Fibroblast of lung (primary cell): Measurements from ENCODE around the gene GALNT7. TPM values are rescaled to one million over a fixed set of nuclear protein-coding genes. Genes with fewer than 3 reads are reported as not detected.

Experiments used
- DNase-seq, 2 donors: peaks; one replicate each; pipeline versions ENCODE4 v3.0.0 to v3.0.0-alpha.2; 2010; ENCODE audit warnings: low read depth in 2 of 2
- H2AFZ ChIP-seq: 2 replicates; pipeline ENCODE4 v1.5.1; 2012; ENCODE audit warnings: low read length, control low read depth, inconsistent platforms
- H3K27ac ChIP-seq: 2 replicates; pipeline ENCODE4 v1.5.1; 2011; ENCODE audit warnings: low read length, control low read depth; ENCODE audit not compliant: insufficient read depth
- H3K27me3 ChIP-seq: 2 replicates; pipeline ENCODE4 v1.5.1; 2011; ENCODE audit warnings: mild to moderate bottlenecking, low read length; ENCODE audit not compliant: control insufficient read depth, insufficient read depth
- H3K36me3 ChIP-seq: 2 replicates; pipeline ENCODE4 v1.5.1; 2011; ENCODE audit warnings: low read length; ENCODE audit not compliant: control insufficient read depth, insufficient read depth
- H3K4me1 ChIP-seq: 2 replicates; pipeline ENCODE4 v1.5.1; 2011; ENCODE audit warnings: low read length; ENCODE audit not compliant: control insufficient read depth, insufficient read depth; ENCODE audit errors: extremely low read depth
- H3K4me2 ChIP-seq: 2 replicates; pipeline ENCODE4 v1.5.1; 2011; ENCODE audit warnings: low read length, control low read depth; ENCODE audit not compliant: insufficient read depth; ENCODE audit errors: extremely low read depth
- H3K4me3 ChIP-seq, 4 experiments: fragments of 200-600 bp in 1 of 4; sonication (generic) in 1 of 4; replicated peaks in 1 of 4; 2 replicates each; pipeline ENCODE4 v1.5.1; 2011 to 2016; ENCODE audit warnings: low read length in 4 of 4, low read depth in 3 of 4, mild to moderate bottlenecking in 3 of 4, control low read depth in 2 of 4, inconsistent platforms in 1 of 4, mixed read lengths in 1 of 4; ENCODE audit not compliant: insufficient read depth in 1 of 4; ENCODE audit errors: control extremely low read depth in 1 of 4
- H3K79me2 ChIP-seq: 2 replicates; pipeline ENCODE4 v1.5.1; 2012; ENCODE audit warnings: mild to moderate bottlenecking, low read length, inconsistent platforms; ENCODE audit not compliant: control insufficient read depth, insufficient read depth
- H3K9ac ChIP-seq: 2 replicates; pipeline ENCODE4 v1.5.1; 2011; ENCODE audit warnings: mild to moderate bottlenecking, low read length, control low read depth; ENCODE audit not compliant: insufficient read depth
- H3K9me3 ChIP-seq: 2 replicates; pipeline ENCODE4 v1.5.1; 2012; ENCODE audit warnings: low read depth, low read length; ENCODE audit not compliant: control insufficient read depth, insufficient read depth
- H4K20me1 ChIP-seq: 2 replicates; pipeline ENCODE4 v1.5.1; 2011; ENCODE audit warnings: low read length; ENCODE audit not compliant: control insufficient read depth, insufficient read depth; ENCODE audit errors: extremely low read depth
- EZH2 ChIP-seq: IDR thresholded peaks from 2 replicates; pipeline ENCODE4 v1.5.1; 2012; ENCODE audit warnings: low read length, control low read depth, mild to moderate bottlenecking; ENCODE audit errors: missing control alignments
- polyA plus RNA-seq, 2 donors: library from polyadenylated mRNA; depleted of rRNA in 1 of 2; stranded (reverse) in 1 of 2; unstranded in 1 of 2; fragments of >200 nt; gene quantifications; 2 replicates each; pipeline ENCODE4 v1.2.1, GENCODE V29; 2011 to 2012; ENCODE audit warnings: missing spikeins in 1 of 2
- total RNA-seq: library from RNA; depleted of rRNA; stranded (reverse); fragments of >200 nt; gene quantifications from 2 replicates; pipeline ENCODE4 v1.2.1, GENCODE V29; 2014
- TF ChIP-seq, protein P1 (sequence below), 2 donors: IDR thresholded peaks in 1 of 2; conservative IDR thresholded peaks in 1 of 2; 1 replicate in 1 of 2; 2 replicates in 1 of 2; pipeline ENCODE4 v1.5.1; 2011 to 2012; ENCODE audit warnings: low read length in 2 of 2, control low read depth in 1 of 2, inconsistent platforms in 1 of 2, low read depth in 1 of 2, mild to moderate bottlenecking in 1 of 2

Gene GALNT7
- total and polyA plus RNA-seq, 2 donors (not counting 1 experiment from before 2014, with no cell fraction given): 40.4 to 45.4 TPM

DNA sequence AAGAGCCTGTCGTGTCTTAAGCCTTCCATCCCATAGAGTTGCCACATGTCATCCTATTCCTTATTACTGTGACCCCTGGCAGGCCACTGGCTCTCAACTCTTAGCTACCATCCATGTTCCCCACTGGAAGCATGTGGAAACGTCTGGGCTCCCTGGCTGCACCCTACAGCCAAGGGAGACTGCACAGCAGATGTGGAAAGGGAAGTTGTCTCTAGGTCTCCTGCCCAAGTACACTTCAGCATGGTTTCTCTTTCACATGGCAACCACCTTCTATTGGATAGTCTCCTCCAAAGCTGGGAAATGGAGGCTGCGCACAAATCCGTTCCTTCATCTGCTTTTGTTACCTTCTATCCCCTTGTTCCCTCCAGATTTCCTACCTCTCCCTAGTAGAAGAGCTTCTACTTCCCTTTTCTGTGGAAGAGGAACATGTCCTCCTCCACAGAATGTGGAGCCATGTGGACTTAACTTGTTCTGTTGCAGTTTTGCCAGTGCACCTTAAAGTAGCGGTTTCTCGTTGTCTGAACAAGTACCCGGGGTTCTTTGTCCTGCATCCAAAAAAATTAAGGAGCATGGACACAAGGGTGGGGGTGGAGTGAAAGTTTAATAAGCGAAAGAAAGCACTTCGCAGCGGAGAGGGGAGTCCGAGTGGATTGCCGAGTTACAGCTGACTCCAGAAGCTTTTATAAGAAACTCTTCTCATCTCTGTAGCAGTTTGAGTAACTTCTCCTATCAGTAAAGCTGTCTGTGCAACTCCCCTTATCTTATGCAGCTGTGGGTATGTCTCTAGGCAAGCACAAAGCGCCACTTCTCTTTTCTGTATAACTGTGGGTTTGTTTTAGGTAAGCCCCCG lies 113.0 kb downstream of the GALNT7 start:
- H3K4me2 ChIP-seq: no peak overlapping the region
- H4K20me1 ChIP-seq: no peaks in the 10 kb centered on the region
- no peaks in the 10 kb centered on the region for H3K9me3 ChIP-seq
- H3K27me3 ChIP-seq: no peaks in the 10 kb centered on the region
- no peak overlapping the region for H3K9ac ChIP-seq
- H2AFZ ChIP-seq: no peak overlapping the region
- TF ChIP-seq, protein P1, sequence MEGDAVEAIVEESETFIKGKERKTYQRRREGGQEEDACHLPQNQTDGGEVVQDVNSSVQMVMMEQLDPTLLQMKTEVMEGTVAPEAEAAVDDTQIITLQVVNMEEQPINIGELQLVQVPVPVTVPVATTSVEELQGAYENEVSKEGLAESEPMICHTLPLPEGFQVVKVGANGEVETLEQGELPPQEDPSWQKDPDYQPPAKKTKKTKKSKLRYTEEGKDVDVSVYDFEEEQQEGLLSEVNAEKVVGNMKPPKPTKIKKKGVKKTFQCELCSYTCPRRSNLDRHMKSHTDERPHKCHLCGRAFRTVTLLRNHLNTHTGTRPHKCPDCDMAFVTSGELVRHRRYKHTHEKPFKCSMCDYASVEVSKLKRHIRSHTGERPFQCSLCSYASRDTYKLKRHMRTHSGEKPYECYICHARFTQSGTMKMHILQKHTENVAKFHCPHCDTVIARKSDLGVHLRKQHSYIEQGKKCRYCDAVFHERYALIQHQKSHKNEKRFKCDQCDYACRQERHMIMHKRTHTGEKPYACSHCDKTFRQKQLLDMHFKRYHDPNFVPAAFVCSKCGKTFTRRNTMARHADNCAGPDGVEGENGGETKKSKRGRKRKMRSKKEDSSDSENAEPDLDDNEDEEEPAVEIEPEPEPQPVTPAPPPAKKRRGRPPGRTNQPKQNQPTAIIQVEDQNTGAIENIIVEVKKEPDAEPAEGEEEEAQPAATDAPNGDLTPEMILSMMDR (conservative IDR thresholded peaks at IDR 0.05 in 1 of 2, IDR thresholded peaks at IDR 0.05 in 1 of 2; ENCODE audit: low read depth in 1 of 2, low read length in 2 of 2): no peak
- TF ChIP-seq EZH2: no peak
- no peak for DNase-seq
- no peak overlapping the region for H3K4me3 ChIP-seq
- H3K36me3 ChIP-seq: no peaks in the 10 kb centered on the region
- H3K27ac ChIP-seq: no peak overlapping the region
- no peaks in the 10 kb centered on the region for H3K79me2 ChIP-seq
- H3K4me1 ChIP-seq: no peaks in the 10 kb centered on the region

DNA sequence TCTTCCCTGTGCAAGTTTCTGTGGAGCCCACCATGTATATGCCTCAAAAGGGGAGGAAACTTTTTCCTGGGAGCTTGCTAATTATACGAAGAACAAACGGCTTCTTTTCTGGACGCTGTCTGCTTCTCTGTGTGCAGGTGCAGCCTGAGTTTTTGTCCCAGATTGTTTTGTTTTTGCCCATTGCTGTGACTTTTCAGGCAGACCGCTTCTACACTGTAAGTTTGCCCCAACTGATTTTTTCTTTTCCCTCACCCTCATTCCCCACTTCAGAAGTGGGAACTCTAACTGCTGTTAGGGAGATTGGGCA lies 113.6 kb downstream of the GALNT7 start:
- H3K27ac ChIP-seq: no peak overlapping the region
- no peak overlapping the region for H2AFZ ChIP-seq
- no peaks in the 10 kb centered on the region for H3K9me3 ChIP-seq
- H3K9ac ChIP-seq: no peak overlapping the region
- H3K79me2 ChIP-seq: no peaks in the 10 kb centered on the region
- no peaks in the 10 kb centered on the region for H3K27me3 ChIP-seq
- no peak overlapping the region for H3K4me2 ChIP-seq
- H3K4me1 ChIP-seq: no peaks in the 10 kb centered on the region
- DNase-seq: no peak
- H3K36me3 ChIP-seq: no peaks in the 10 kb centered on the region
- no peak overlapping the region for H3K4me3 ChIP-seq
- no peak for TF ChIP-seq EZH2
- TF ChIP-seq, protein P1 (conservative IDR thresholded peaks at IDR 0.05 in 1 of 2, IDR thresholded peaks at IDR 0.05 in 1 of 2; ENCODE audit: low read depth in 1 of 2, low read length in 2 of 2): no peak
- H4K20me1 ChIP-seq: no peaks in the 10 kb centered on the region

DNA sequence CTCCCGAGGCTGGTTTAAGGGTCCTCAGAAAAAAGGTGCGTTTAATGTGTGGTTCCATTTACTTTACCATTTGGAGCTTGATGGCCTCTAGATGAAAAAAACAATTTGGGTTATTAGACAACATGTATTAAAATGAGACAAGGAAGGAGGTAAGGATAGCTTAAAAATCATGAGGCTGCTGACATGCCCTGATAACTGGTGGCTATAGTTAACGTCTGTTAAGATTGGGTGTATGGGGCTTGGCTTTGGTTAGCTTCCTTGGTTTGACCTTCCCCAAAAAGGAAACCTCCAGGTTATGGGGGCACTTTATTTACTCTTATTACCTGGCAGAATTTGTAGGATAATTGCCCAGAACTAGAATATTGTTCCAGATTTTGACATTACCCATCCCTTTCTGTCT lies 114.0 kb downstream of the GALNT7 start:
- Histone ChIP-seq H3K27ac (no peak overlapping the region), H3K9me3 (no peaks in the 10 kb centered on the region), H3K4me1 (no peaks in the 10 kb centered on the region), H3K4me2 (no peak overlapping the region), H3K79me2 (no peaks in the 10 kb centered on the region), H3K9ac (no peak overlapping the region), H4K20me1 (no peaks in the 10 kb centered on the region), H2AFZ (no peak overlapping the region), H3K27me3 (no peaks in the 10 kb centered on the region), H3K36me3 (no peaks in the 10 kb centered on the region), H3K4me3 (no peak overlapping the region)
- no peak for TF ChIP-seq EZH2
- TF ChIP-seq, protein P1 (conservative IDR thresholded peaks at IDR 0.05 in 1 of 2, IDR thresholded peaks at IDR 0.05 in 1 of 2; ENCODE audit: low read depth in 1 of 2, low read length in 2 of 2): no peak
- DNase-seq: no peak
